Ovary (tissue), 9 donors: ENCODE measurements around the gene SPOCK1. TPM values are rescaled to one million over a fixed set of nuclear protein-coding genes. Genes with fewer than 3 reads are reported as not detected.

Experiments
- DNase-seq, 5 donors: peaks; one replicate each; pipeline ENCODE4 v3.0.0-alpha.2; 2019 to 2020
- H3K27ac ChIP-seq, 2 donors: fragments of 200-600 bp; one replicate each; pipeline versions ENCODE4 v1.5.1 to v1.8.0; 2019 to 2022
- H3K27me3 ChIP-seq: fragments of 200-600 bp; one replicate; pipeline ENCODE4 v1.8.0; 2022
- H3K36me3 ChIP-seq: fragments of 200-600 bp; sonication (generic); one replicate; pipeline ENCODE4 v1.5.1; 2019
- H3K4me1 ChIP-seq: one replicate; pipeline ENCODE4 v1.8.1; 2013; ENCODE audit warnings: mild to moderate bottlenecking, moderate library complexity; ENCODE audit not compliant: insufficient read depth
- H3K4me3 ChIP-seq: fragments of 200-600 bp; sonication (generic); one replicate; pipeline ENCODE4 v1.5.1; 2017
- H3K9me3 ChIP-seq, 2 donors: fragments of 200-600 bp in 1 of 2; sonication (generic) in 1 of 2; one replicate each; pipeline versions ENCODE4 v1.5.1 to v1.8.1; 2013 to 2019; ENCODE audit warnings: mild to moderate bottlenecking in 1 of 2, moderate library complexity in 1 of 2
- EP300 ChIP-seq: sonication (generic); formaldehyde crosslinking; IDR thresholded peaks from one replicate; pipeline ENCODE4 v1.6.1; 2017; ENCODE audit warnings: antibody characterized with exemption
- POLR2A ChIP-seq: fragments of 450-650 bp; IDR thresholded peaks from one replicate; pipeline ENCODE4 v1.6.1; 2017; ENCODE audit warnings: antibody characterized with exemption, mild to moderate bottlenecking, moderate library complexity
- WGBS, 3 donors: extraction: QIAGEN DNeasy Blood & Tissue Kit in 1 of 3; methylation state at CpG; one replicate each; pipeline versions ENCODE4 v1.1.5 to v1.1.7; 2013 to 2017; 5-methylcytosine and 5-hydroxymethylcytosine counted together
- intact Hi-C, 4 donors: fragments of 100-400 bp; cut with DNase I; formaldehyde crosslinking; loops; one replicate each; pipeline versions ENCODE4 v1.11.0 to v1.15.1; 2022 to 2023
- polyA plus RNA-seq, 2 donors: library from polyadenylated mRNA; stranded (reverse); fragments of 200-250 nt in 1 of 2; fragments of 350-450 nt in 1 of 2; fragmentation: Illumina TruSeq in 1 of 2; extraction: RNeasy Lipid Tissue Mini Kit (QIAGEN cat#74804) in 1 of 2; gene quantifications; one replicate each; pipeline ENCODE4 v1.2.3, GENCODE V29; 2013 to 2014
- total RNA-seq, 7 donors: library from RNA; depleted of rRNA in 2 of 7; stranded (reverse); fragments of >200 nt in 2 of 7; fragmentation: NEBNext Ultra II Directional in 3 of 7; extraction: Animal tissue kit (Norgen Biotek cat#: 25700) in 3 of 7; gene quantifications; one replicate each; pipeline versions ENCODE4 v1.1.0 to v1.2.4, GENCODE V29; 2016 to 2023
- TF ChIP-seq, protein P1 (sequence below), 3 donors: fragments of 450-650 bp in 2 of 3; fragments of 200-600 bp in 1 of 3; IDR thresholded peaks; one replicate each; pipeline versions ENCODE4 v1.5.1 to v1.8.0; 2016 to 2022; ENCODE audit warnings: antibody characterized with exemption in 3 of 3, mild to moderate bottlenecking in 1 of 3
- donor health status: DM: no; HTN: no; CAD: no; lungs with moderate emphysema.
- donor health status: DM: no; HTN: no; CAD: no.
- donor health status: Bipolar disorder and iron deficiency.
- donor health status: DM: yes; HTN: yes; CAD: no.
- donor health status: DM: no; HTN: no; CAD: no.
- donor health status: DM: yes; HTN: yes; CAD: no.

SPOCK1 gene
- total and polyA plus RNA-seq, 9 donors: 1.3 to 42.6 (median 10.8) TPM

DNA sequence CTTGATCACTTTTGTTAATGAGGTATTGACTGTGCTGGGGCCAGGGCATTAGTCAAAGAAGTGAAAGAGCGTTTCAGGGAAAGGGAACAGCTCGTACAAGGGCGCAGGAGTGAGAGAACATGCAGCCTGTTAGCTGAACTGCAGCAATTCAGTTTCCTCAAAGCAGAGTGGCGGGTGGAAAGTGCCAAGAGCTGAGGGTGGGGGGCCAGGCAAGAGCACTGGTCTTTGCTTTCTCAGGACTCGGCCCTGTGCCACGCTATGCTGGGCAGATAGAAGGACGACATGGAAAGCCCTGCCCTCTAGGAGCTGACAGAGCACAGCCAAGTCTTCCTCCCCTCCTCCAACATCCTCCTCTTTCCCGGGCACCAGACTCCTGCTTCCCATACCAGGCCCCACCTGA, 304.8 kb downstream of the SPOCK1 start:
- TF ChIP-seq, protein P1, sequence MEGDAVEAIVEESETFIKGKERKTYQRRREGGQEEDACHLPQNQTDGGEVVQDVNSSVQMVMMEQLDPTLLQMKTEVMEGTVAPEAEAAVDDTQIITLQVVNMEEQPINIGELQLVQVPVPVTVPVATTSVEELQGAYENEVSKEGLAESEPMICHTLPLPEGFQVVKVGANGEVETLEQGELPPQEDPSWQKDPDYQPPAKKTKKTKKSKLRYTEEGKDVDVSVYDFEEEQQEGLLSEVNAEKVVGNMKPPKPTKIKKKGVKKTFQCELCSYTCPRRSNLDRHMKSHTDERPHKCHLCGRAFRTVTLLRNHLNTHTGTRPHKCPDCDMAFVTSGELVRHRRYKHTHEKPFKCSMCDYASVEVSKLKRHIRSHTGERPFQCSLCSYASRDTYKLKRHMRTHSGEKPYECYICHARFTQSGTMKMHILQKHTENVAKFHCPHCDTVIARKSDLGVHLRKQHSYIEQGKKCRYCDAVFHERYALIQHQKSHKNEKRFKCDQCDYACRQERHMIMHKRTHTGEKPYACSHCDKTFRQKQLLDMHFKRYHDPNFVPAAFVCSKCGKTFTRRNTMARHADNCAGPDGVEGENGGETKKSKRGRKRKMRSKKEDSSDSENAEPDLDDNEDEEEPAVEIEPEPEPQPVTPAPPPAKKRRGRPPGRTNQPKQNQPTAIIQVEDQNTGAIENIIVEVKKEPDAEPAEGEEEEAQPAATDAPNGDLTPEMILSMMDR (IDR thresholded peaks at IDR 0.05): no peak
- TF ChIP-seq POLR2A: no peak
- TF ChIP-seq EP300: no peak
- Histone ChIP-seq H3K36me3 (no peaks in the 10 kb centered on the region), H3K4me3 (no peak overlapping the region), H3K4me1 (no peaks in the 10 kb centered on the region), H3K9me3 (no peaks in the 10 kb centered on the region), H3K27me3 (no peaks in the 10 kb centered on the region), H3K27ac (no peak overlapping the region)
- WGBS, 3 donors: 65 to 71% (median 68%) methylated on average over 8 of the region's 8 CpGs
- no peak for DNase-seq
- intact Hi-C loops: no loop called here

DNA sequence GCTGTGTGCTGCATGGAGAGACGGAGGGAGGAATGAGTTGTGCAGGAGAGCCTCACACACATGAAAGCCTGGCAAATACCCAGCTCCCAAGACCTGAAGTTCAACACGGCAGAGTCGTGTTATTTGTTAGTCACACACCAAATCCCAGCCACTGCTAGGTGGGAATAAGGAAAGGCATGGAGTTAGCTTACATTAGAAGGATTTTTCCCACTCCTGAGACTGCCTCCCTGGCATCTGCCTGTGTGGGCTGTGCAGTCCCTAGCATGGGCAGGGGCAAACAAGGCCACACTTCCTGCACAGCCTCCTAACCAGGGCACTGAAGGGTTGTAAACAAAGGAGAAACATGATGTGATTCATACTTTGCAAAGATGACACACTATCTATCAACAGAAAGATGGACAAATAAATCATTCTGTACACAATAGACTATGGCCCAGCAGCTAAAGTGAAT, 306.8 kb downstream of the SPOCK1 start:
- Histone ChIP-seq H3K9me3 (no peaks in the 10 kb centered on the region), H3K4me3 (no peak overlapping the region), H3K27me3 (no peaks in the 10 kb centered on the region), H3K27ac (no peak overlapping the region), H3K36me3 (no peaks in the 10 kb centered on the region), H3K4me1 (no peaks in the 10 kb centered on the region)
- intact Hi-C loops: no loop called here
- WGBS, 3 donors: 35 to 45% (median 43%) methylated on average over 3 of the region's 3 CpGs
- DNase-seq: no peak
- TF ChIP-seq POLR2A (no peak), EP300 (no peak)
- TF ChIP-seq, protein P1 (IDR thresholded peaks at IDR 0.05): no peak

DNA sequence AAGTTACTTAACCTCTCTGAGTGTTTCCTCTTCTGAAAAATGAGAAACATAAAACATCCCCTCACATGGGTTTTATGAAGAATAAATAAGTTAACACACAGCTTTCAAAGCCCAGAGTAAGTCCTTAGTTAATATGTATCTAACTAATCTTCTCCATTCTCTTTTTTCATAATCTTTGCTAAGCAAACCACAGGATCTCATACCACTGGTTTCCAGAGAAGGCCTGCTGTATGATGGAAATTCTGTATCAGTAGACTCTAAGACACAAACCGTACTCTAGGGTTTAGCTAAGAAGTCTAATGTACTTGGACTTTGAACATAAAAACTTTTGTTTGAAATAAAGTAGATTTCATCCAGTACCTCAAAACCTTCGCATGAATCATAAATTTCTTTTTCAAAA, 307.9 kb downstream of the SPOCK1 start:
- no peaks in the 10 kb centered on the region for H3K27me3 ChIP-seq
- TF ChIP-seq EP300 (no peak), POLR2A (no peak)
- TF ChIP-seq, protein P1 (IDR thresholded peaks at IDR 0.05): no peak
- no peak overlapping the region for H3K27ac ChIP-seq
- H3K4me1 ChIP-seq: no peaks in the 10 kb centered on the region
- no peaks in the 10 kb centered on the region for H3K9me3 ChIP-seq
- 43 to 46% (median 45%) methylated on average over 2 of the region's 2 CpGs for WGBS, 3 donors
- no peak overlapping the region for H3K4me3 ChIP-seq
- DNase-seq: no peak
- H3K36me3 ChIP-seq: no peaks in the 10 kb centered on the region
- intact Hi-C loops: no loop called here

DNA sequence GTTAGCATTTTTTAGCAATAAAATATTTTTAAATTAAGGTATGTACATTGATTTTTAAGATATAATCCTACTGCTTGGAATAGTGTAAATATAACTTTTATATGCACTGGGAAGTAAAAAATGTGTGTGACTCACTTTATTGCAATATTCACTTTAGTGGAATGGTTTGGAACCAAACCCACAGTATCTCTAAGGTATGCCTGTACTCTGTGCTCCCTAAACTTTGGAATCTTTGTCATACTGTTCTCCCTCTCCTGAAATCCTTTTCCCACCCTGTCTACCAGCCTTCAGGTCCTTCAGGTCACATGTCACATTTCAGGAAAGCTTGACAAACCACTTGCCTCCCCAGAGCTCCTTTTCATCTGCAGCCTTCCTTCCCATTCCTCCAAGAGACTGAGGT, 308.7 kb downstream of the SPOCK1 start:
- Histone ChIP-seq H3K36me3 (no peaks in the 10 kb centered on the region), H3K27me3 (no peaks in the 10 kb centered on the region), H3K27ac (no peak overlapping the region), H3K4me3 (no peak overlapping the region), H3K4me1 (no peaks in the 10 kb centered on the region), H3K9me3 (no peaks in the 10 kb centered on the region)
- TF ChIP-seq EP300 (no peak), POLR2A (no peak)
- DNase-seq: no peak
- intact Hi-C loops: no loop called here

DNA sequence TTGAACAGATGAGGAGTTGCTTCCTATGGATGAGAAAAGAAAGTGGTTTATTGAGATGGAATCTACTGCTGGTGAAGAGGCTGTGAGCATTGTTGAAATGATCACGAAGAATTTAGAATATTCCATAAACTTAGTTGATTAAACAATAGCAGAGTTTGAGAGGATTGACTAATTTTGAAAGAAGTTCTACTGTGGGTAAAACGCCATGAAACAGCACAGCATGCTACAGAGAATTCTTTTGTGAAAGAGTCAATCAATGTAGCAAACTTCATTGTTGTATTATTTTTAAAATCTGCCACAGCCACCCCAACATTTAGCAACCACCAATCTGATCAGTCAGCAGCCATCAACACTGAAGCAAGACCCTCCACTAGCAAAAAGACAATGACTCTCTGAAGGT, 309.1 kb downstream of the SPOCK1 start:
- TF ChIP-seq POLR2A: no peak
- TF ChIP-seq EP300: no peak
- TF ChIP-seq, protein P1 (IDR thresholded peaks at IDR 0.05): no peak
- no peaks in the 10 kb centered on the region for H3K27me3 ChIP-seq
- no peaks in the 10 kb centered on the region for H3K9me3 ChIP-seq
- WGBS, 3 donors: 46 to 88% (median 59%) methylated on average over 2 of the region's 2 CpGs
- H3K27ac ChIP-seq: no peak overlapping the region
- no peaks in the 10 kb centered on the region for H3K36me3 ChIP-seq
- no peak overlapping the region for H3K4me3 ChIP-seq
- intact Hi-C loops: no loop called here
- no peak for DNase-seq
- no peaks in the 10 kb centered on the region for H3K4me1 ChIP-seq
